A549 (cell line): ENCODE data around the gene ANKRD28. TPM values are rescaled to one million over a fixed set of nuclear protein-coding genes. Genes with fewer than 3 reads are reported as not detected.
A peak's percentile ranks its signal among the peaks of the same experiment; 100 is the strongest.

Experiments
- ATAC-seq, 2 experiments: fragments of 200-7000 bp in 1 of 2; fragments of >200 bp in 1 of 2; cut with Nextera tagmentation in 1 of 2; cut with Tn5 transposase in 1 of 2; 3 replicates each; pipeline versions ENCODE4 v1.8.0 to v1.9.1; 2018 to 2020; ENCODE audit warnings: mild to moderate bottlenecking in 1 of 2, moderate library complexity in 1 of 2
- CTCF ChIA-PET: fragments of 300-600 bp; sonication (Branson Sonifier 250); formaldehyde crosslinking; extraction: SDS; loops from one replicate; lab custom pipeline; 2021; ENCODE audit warnings: antibody characterized with exemption, inconsistent platforms; lab: Yijun Ruan, JAX
- POLR2A ChIA-PET: fragments of 350-600 bp; formaldehyde crosslinking; extraction: SDS; loops from one replicate; lab custom pipeline; 2021; ENCODE audit warnings: antibody characterized with exemption, inconsistent platforms; lab: Yijun Ruan, JAX
- DNase-seq, 2 experiments: peaks; one replicate each; pipeline versions ENCODE4 v3.0.0 to v3.0.0-alpha.2; 2011 to 2016; ENCODE audit warnings: low read depth in 1 of 2, low spot score in 1 of 2
- FAIRE-seq: peaks from 2 replicates; lab custom pipeline; 2011; peaks lifted over from hg19 to GRCh38; lab: Jason Lieb, UNC
- H3K27ac ChIP-seq, 2 experiments: fragments of >200 bp; sonication (Bioruptor Twin); formaldehyde crosslinking; 3 replicates each; pipeline ENCODE4 v1.5.1; 2016 to 2017
- H3K4me1 ChIP-seq: fragments of >200 bp; sonication (Bioruptor Twin); formaldehyde crosslinking; 3 replicates; pipeline ENCODE4 v1.6.1; 2016
- H3K4me2 ChIP-seq: fragments of >200 bp; sonication (Bioruptor Twin); formaldehyde crosslinking; 3 replicates; pipeline ENCODE4 v1.6.1; 2016
- H3K4me3 ChIP-seq: fragments of >200 bp; sonication (Bioruptor Twin); formaldehyde crosslinking; 3 replicates; pipeline ENCODE4 v1.5.1; 2016
- H3K9me3 ChIP-seq: fragments of >200 bp; sonication (Bioruptor Twin); formaldehyde crosslinking; 3 replicates; pipeline ENCODE4 v1.6.1; 2016
- CEBPB ChIP-seq, 2 experiments: fragments of >200 bp in 1 of 2; sonication (Bioruptor Twin) in 1 of 2; formaldehyde crosslinking in 1 of 2; IDR thresholded peaks; 2 replicates each; pipeline ENCODE4 v1.6.1; 2012 to 2016
- CHD4 ChIP-seq: fragments of 200-600 bp; sonication (generic); IDR thresholded peaks from 2 replicates; pipeline ENCODE4 v1.6.1; 2016; ENCODE audit warnings: antibody characterized with exemption, mild to moderate bottlenecking, borderline replicate concordance
- EHF ChIP-seq: fragments of 250-450 bp; sonication (Bioruptor Pico); IDR thresholded peaks from 2 replicates; pipeline ENCODE4 v1.5.0; 2020; ENCODE audit warnings: mild to moderate bottlenecking
- EP300 ChIP-seq, 2 experiments: fragments of >200 bp; sonication (Bioruptor Twin); formaldehyde crosslinking; IDR thresholded peaks; 2 replicates in 1 of 2; 3 replicates in 1 of 2; pipeline ENCODE4 v1.6.1; 2016 to 2017
- HOXB13 ChIP-seq: fragments of 250-450 bp; sonication (Bioruptor Pico); IDR thresholded peaks from 2 replicates; pipeline ENCODE4 v1.5.0; 2020; ENCODE audit warnings: low read depth, mild to moderate bottlenecking, moderate library complexity
- JUN ChIP-seq, 2 experiments: fragments of >200 bp; sonication (Bioruptor Twin); formaldehyde crosslinking; IDR thresholded peaks; 2 replicates in 1 of 2; 3 replicates in 1 of 2; pipeline ENCODE4 v1.6.1; 2016 to 2017
- JUNB ChIP-seq: fragments of >200 bp; sonication (Bioruptor Twin); formaldehyde crosslinking; IDR thresholded peaks from 2 replicates; pipeline ENCODE4 v1.6.1; 2016
- KDM5A ChIP-seq: fragments of 200-600 bp; sonication (generic); IDR thresholded peaks from 2 replicates; pipeline ENCODE4 v1.6.1; 2016; ENCODE audit warnings: antibody characterized with exemption, mild to moderate bottlenecking
- MAFK ChIP-seq: fragments of 450-650 bp; IDR thresholded peaks from 2 replicates; pipeline ENCODE4 v1.6.1; 2014; ENCODE audit not compliant: partially characterized antibody
- MYC ChIP-seq: IDR thresholded peaks from 2 replicates; pipeline ENCODE4 v1.6.1; 2012; ENCODE audit warnings: mild to moderate bottlenecking, inconsistent platforms, low read length, improper control_type of control experiment, borderline replicate concordance
- NFE2L2 ChIP-seq: fragments of 150-350 bp; conservative IDR thresholded peaks from 2 replicates; pipeline ENCODE4 v1.6.1; 2014; ENCODE audit warnings: low read length
- NR3C1 ChIP-seq: fragments of >200 bp; sonication (Bioruptor Twin); formaldehyde crosslinking; IDR thresholded peaks from 3 replicates; pipeline ENCODE4 v1.6.1; 2017
- RCOR1 ChIP-seq: fragments of 150-350 bp; IDR thresholded peaks from 2 replicates; pipeline ENCODE4 v1.6.1; 2014; ENCODE audit warnings: antibody characterized with exemption, low read length, low read depth
- RNF2 ChIP-seq: fragments of 200-600 bp; sonication (generic); IDR thresholded peaks from 2 replicates; pipeline ENCODE4 v1.6.1; 2016; ENCODE audit warnings: low read depth, mild to moderate bottlenecking, antibody characterized with exemption, moderate library complexity, borderline replicate concordance
- SMC3 ChIP-seq: fragments of >200 bp; sonication (Bioruptor Twin); formaldehyde crosslinking; IDR thresholded peaks from 3 replicates; pipeline ENCODE4 v1.6.1; 2018; ENCODE audit warnings: inconsistent platforms
- SREBF2 ChIP-seq: fragments of 450-650 bp; IDR thresholded peaks from 2 replicates; pipeline ENCODE4 v1.6.1; 2014; ENCODE audit warnings: mild to moderate bottlenecking, moderate library complexity
- TFCP2L1 ChIP-seq: fragments of 250-450 bp; sonication (Bioruptor Pico); IDR thresholded peaks from 2 replicates; pipeline ENCODE4 v1.5.0; 2021; ENCODE audit warnings: mild to moderate bottlenecking
- TP53 ChIP-seq: fragments of 250-450 bp; sonication (Bioruptor Pico); IDR thresholded peaks from 2 replicates; pipeline ENCODE4 v1.5.0; 2021; ENCODE audit warnings: mild to moderate bottlenecking, moderate library complexity
- ZFP36 ChIP-seq: fragments of 450-650 bp; IDR thresholded peaks from 2 replicates; pipeline ENCODE4 v1.6.1; 2014; ENCODE audit warnings: borderline replicate concordance; ENCODE audit not compliant: partially characterized antibody
- WGBS: methylation state at CpG from one replicate; pipeline ENCODE4 v1.1.6; 2017; ENCODE audit errors: missing lambda C conversion rate; 5-methylcytosine and 5-hydroxymethylcytosine counted together
- polyA plus RNA-seq, 4 experiments: library from polyadenylated mRNA; depleted of rRNA in 3 of 4; stranded (reverse); fragments of >200 nt; fragmentation: RNase III in 1 of 4; extraction: RNeasy Plus Mini Kit Qiagen cat#74134 plus additional on column Dnase treatment in 1 of 4; gene quantifications; 2 replicates in 3 of 4; 3 replicates in 1 of 4; pipeline ENCODE4 v1.2.3, GENCODE V29; 2011 to 2017
- TF ChIP-seq, protein P1 (sequence below): fragments of >200 bp; sonication (Bioruptor Twin); formaldehyde crosslinking; IDR thresholded peaks from 2 replicates; pipeline ENCODE4 v1.6.1; 2016
- TF ChIP-seq, protein P2 (sequence below): IDR thresholded peaks from 2 replicates; pipeline ENCODE4 v1.6.1; 2012

ANKRD28 gene
- polyA plus RNA-seq, 2 of the 4 experiments (the other 2 are of a cell fraction), result 29.9 to 72.0 TPM

DNA sequence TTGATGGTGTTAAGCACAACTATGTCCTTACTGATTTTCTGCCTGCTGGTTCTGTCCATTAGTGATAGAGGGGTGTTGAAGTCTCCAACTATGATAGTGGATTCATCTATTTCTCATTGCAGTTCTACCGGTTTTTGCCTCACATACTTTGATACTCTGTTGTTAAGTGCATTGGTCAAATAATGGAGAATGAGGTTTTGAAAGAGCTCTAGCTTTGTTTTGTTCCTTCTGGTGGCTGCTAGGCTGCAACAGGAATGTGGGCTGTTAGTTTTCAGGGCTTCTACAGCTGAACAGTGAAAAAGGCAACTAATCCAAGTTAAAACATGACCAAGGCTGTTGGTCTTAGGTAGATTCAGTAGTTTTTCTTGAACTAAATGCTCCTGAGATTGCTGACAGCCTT is 133.6 kb downstream of the ANKRD28 start:
- 89% methylated on average over 1 of the region's 1 CpG for WGBS
- ChIA-PET POLR2A (no interaction called here), CTCF (interaction anchor here (0.6 to 1.4 kb wide), 5 partner anchors 15 to 385 kb away, joined by 3 to 5 read pairs (median 3); partner anchors contain the start of gene ANKRD28)
- FAIRE-seq, result no peak
- H3K9me3 ChIP-seq, result no peaks in the 10 kb centered on the region
- no peak overlapping the region for H3K4me2 ChIP-seq
- ATAC-seq, result no peak
- no peaks in the 10 kb centered on the region for H3K4me1 ChIP-seq
- no peak for DNase-seq
- no peak overlapping the region for H3K27ac ChIP-seq
- H3K4me3 ChIP-seq, result no peak overlapping the region
- TF ChIP-seq ZFP36 (no peak), RCOR1 (no peak)

DNA sequence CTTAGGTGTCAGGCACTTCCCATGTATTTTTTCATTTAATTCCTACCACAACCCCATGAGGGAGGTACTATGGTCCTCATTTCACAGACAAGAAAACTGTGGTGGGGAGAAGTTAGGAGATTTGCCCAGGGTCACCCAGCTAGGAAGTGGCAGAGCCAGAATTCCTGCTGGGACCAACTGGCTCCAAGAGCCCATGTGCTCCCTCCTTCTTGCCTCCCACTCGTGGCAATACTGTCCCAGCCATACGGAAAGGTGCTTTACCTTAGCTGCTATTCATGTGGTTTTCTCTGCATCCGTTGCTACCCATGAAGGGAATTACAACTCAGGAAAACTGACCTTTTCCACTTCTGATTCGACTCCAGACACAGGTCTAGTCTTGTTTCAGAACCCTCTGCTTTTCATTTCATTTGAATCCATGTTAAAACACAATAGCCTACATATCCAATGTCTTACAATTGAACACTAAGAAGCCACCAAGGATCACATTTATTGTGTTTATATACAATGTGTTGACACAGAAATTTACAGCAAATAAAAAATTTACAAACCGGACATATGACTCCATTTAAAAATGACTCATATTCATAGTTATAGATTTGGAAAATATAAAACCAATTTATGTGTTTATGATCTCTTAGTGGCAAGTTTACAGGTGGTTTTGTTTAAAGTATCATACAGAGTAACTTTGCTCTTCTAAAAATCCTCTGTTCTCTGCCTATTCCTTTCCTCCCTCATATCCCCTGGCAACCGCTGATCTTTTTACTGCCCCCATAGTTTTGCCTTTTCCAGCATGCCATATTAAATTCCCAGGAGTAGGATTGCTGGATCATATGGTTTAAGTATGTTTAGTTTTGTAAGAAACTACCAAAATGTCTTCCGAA is 137.5 kb downstream of the ANKRD28 start:
- peaks cover 24% of the 10 kb centered on the region; the same call in 2 of the 3 replicates for H3K9me3 ChIP-seq
- no peak overlapping the region for H3K27ac ChIP-seq
- ChIA-PET CTCF (interaction anchor here (1.4 to 1.5 kb wide), 2 partner anchors 11 to 30 kb away, joined by 3 read pairs; no protein-coding TSS in a partner anchor), POLR2A (no interaction called here)
- DNase-seq (no peak), ATAC-seq (no peak; a peak in 1 of 6 replicates), FAIRE-seq (no peak)
- H3K4me2 ChIP-seq, result no peak overlapping the region
- H3K4me1 ChIP-seq, result no peaks in the 10 kb centered on the region
- TF ChIP-seq SREBF2, result no peak
- no peak for TF ChIP-seq RNF2
- no peak for TF ChIP-seq HOXB13
- no peak for TF ChIP-seq JUNB
- TF ChIP-seq, protein P1, sequence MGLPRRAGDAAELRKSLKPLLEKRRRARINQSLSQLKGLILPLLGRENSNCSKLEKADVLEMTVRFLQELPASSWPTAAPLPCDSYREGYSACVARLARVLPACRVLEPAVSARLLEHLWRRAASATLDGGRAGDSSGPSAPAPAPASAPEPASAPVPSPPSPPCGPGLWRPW, result no peak
- no peak for TF ChIP-seq CHD4
- no peak for TF ChIP-seq MAFK
- no peak for TF ChIP-seq TFCP2L1 (CRISPR knock-in tag)
- no peak for TF ChIP-seq MYC
- no peak for TF ChIP-seq EHF (CRISPR knock-in tag)
- no peak for TF ChIP-seq SMC3
- WGBS, result 65% methylated on average over 7 of the region's 7 CpGs
- no peak overlapping the region for H3K4me3 ChIP-seq

DNA sequence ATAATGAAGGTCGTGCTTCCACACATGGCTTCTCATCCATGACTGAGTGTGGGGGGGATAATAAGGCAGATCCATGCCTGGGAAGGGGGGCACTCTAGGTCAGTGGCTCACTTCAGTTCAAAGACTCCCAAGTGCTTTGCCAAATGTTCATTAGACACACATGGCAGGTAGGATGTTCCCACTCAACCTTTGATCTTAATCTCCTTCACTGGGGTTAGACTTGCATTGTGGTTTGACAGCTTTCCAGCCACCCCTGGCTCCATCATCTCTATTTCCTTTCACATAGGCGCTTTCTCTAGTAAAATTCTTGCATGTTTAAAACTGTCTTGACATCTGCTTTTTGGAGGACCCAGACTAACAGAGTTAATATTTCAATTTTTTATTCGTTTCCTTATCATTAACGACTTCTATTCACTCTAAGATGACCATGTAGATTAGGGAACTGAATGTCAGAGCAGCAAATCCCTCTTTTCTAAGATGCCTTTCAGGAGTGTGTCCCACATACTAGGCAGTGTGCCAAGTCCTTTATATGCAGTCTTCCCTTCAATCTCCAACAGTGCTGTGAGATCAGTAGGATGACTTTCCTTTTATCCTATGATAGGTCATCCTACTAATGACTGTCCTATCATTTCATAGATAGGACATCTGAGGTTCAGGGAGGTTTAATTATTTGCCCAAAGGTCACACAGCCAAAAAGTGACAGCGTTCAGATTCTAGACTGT is 138.4 kb downstream of the ANKRD28 start:
- DNase-seq, result no peak
- Histone ChIP-seq H3K27ac (no peak overlapping the region), H3K4me1 (no peaks in the 10 kb centered on the region), H3K9me3 (peaks cover 31% of the 10 kb centered on the region; the same call in 2 of the 3 replicates), H3K4me3 (no peak overlapping the region), H3K4me2 (no peak overlapping the region)
- FAIRE-seq, result no peak
- no peak for TF ChIP-seq TP53
- TF ChIP-seq NFE2L2, result no peak
- TF ChIP-seq JUNB, result no peak
- no peak for TF ChIP-seq KDM5A
- TF ChIP-seq SREBF2, result no peak
- TF ChIP-seq NR3C1, result no peak
- no peak for TF ChIP-seq CEBPB (IDR thresholded peaks at IDR 0.05)
- TF ChIP-seq JUN (IDR thresholded peaks at IDR 0.05), result no peak
- TF ChIP-seq EP300 (IDR thresholded peaks at IDR 0.05), result no peak
- TF ChIP-seq, protein P2, sequence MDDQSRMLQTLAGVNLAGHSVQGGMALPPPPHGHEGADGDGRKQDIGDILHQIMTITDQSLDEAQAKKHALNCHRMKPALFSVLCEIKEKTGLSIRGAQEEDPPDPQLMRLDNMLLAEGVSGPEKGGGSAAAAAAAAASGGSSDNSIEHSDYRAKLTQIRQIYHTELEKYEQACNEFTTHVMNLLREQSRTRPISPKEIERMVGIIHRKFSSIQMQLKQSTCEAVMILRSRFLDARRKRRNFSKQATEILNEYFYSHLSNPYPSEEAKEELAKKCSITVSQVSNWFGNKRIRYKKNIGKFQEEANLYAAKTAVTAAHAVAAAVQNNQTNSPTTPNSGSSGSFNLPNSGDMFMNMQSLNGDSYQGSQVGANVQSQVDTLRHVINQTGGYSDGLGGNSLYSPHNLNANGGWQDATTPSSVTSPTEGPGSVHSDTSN, result no peak
- no peak for TF ChIP-seq TFCP2L1 (CRISPR knock-in tag)
- no peak for TF ChIP-seq RCOR1
- no peak for TF ChIP-seq RNF2
- ATAC-seq, result 0 out of 6 replicates have a peak, but pooled peaks of 1 of the 2 experiments have one; percentile 23
- WGBS, result 73% methylated on average over 5 of the region's 5 CpGs
- CTCF ChIA-PET, result interaction anchor here (1.5 kb wide), 1 partner anchor 10 kb away, joined by 3 read pairs; no protein-coding TSS in a partner anchor
- POLR2A ChIA-PET, result no interaction called here
